Activated effector memory CD4-positive, alpha-beta T cell treated with Interleukin-2 at 50 U/mL for 16 hours (primary cell): ENCODE results near the gene ADGRA3.

ENCODE experiments used
- DNase-seq: peaks from one replicate; pipeline ENCODE4 v3.0.0-alpha.2; 2020

Gene ADGRA3

GRCh38 chr4:22345055-22345454 lies 170.8 kb downstream of the ADGRA3 start:
- DNase-seq = no peak

- no peak for DNase-seq
Observed at GRCh38 chr4:22343606-22344005, 172.3 kb downstream of the ADGRA3 start.

DNA sequence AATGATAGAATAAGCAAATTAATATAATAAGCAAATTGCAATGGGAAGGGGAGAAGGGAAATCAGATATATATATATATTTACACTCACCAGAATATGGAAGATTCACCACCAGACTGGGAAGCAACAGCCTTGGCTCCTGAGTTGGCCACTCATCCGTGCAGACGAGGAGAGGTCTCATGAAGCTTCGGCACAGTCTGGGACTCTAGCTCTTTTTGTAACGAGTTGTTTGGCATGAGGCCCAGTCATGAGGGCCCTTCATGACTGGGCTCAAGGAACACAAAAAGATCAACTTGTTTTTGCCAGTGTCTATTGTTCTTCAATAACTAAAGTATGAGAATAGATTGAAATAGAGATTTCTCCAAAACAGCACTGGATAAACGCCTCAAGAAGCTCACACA lies 176.4 kb downstream of the ADGRA3 start:
- no peak for DNase-seq

DNA sequence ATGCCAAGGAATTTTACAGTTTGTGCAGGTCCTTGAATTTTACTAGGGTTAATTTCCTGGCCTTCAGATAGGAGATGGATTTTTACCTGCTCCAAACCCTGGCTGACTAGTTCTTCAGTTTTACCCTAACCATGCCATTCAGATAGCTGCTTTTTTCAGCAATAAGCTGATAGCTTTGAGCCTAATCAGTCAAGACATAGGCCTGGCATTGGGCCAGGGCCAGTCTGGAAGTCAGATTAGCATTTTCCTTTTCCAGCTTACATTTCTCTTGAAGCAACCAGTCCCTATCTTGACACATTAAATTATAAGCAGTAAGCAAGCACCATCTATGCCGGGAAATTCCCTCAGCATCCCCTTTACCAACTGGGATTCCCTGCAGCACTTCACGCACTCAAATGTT lies 177.1 kb downstream of the ADGRA3 start:
- DNase-seq = no peak
